Measurements from ENCODE around the gene KCNH5.
"Not testable (repeated sequence)": the region's sequence is repeated elsewhere in the genome, so short reads cannot be mapped to it uniquely, and the experiment has no call there.

The KCNH5 gene

DNA sequence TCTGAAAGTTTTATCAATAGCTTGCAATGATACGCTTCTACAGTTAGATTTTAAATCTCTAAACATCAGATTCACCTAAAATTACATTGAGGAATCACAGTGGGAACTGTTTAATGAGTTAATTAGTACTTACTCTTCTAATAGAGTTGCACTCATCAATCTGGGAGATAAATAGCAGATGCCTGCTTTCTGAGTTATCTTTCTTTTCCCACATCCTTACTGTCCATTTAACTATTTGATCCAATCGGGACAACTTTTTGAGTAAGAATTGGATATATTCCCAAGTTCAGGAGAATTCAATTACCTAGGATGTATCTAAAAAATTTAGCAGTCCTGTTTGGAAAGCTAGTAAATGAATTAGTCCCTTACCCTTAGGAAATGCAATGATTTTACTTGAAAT lies 162.3 kb downstream of the KCNH5 start:
- no peak for DNase-seq

DNA sequence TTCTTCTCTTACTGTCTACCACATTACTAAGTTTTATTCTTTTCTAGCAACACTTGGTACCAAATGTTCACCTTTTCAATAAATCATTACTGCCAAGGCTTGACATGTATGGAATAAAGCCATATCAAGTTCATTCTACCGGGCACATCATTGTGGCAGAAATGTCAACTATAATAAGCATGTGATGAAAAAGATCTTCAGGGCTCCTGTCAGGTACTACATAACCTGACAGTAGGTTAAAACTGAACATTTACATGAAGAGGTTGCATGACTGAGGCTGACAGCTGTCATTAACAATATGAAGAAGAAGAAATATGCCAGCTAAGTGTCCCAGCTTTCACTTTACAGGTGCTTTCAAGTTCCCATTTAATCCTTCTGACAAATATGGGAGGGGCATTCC lies 178.9 kb downstream of the KCNH5 start:
- DNase-seq, result no peak

DNA sequence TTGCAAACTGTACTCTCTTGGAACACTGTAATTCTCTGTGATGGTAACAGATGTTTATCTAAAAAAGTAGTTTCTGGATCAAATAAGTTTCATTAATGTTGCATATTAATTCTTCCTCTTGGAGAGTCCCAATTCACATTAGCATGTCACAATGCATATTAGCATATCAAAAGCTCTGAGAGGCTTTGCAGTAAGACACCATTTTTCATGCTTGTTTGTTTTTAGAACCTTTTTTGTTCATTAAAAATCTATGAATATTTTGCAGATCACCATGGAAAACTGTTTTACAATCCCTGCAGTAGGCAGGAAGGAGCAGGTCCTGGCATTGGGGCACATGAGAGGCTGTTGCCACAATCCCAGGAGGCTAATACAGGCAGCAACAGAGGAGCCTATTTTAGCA lies 180.7 kb downstream of the KCNH5 start:
- no peak for DNase-seq

DNA sequence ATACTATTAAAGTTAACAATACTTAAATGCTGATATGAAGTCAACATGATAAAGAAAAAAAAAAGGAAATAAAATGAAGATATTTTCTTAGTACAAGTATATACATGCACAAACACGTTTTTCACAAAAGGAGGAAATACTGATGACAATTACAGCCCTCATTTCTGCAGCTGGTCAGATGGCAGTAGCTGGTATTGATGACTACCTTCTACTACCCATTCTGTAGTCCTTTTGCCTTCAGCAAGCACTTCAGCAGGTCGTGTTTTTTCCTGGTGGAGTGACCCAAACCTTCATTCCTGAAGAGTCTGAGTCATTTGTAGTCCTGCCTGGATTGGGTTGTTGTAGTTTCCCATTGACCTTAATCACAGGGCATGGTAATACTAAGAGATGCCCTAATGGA lies 187.2 kb downstream of the KCNH5 start:
- DNase-seq, result not testable (repeated sequence)

DNA sequence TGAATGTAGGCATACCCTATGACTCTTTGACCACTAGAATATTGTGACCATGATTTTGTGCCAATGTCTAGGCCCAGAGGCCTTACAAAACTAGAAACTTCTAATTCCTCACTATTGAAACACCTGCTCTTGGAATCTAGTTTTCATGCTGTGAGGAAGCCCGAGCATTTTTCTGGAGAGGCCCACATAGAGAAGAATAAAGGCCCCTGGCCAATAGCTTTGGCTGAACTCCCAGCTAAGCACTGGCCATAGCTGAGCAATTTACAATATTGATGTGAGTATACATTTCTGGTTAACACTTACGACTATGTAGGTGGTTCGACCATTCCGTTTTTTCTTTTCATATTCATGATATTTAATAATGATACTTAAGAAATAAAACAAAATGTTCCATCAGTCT lies 190.3 kb downstream of the KCNH5 start:
- DNase-seq, result no peak

DNA sequence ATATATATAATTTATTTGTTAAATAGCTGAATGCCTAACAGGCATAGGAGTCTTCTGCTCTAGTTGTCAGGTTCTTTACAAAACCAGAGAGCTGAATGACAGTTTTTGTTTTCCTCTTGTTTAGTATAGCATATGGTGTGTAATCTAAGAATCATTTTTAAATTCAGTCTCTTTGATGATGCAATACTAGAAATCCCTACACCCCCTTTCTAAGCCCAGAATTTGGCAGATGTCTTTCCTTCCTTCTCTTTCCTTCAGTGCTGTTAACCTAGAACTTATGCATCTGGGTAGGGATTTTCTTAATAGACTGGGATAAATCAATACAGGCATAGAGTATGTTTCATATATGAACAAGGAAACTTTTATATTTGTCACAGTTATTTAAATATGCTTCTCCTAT lies 198.1 kb downstream of the KCNH5 start:
- DNase-seq, result no peak

DNA sequence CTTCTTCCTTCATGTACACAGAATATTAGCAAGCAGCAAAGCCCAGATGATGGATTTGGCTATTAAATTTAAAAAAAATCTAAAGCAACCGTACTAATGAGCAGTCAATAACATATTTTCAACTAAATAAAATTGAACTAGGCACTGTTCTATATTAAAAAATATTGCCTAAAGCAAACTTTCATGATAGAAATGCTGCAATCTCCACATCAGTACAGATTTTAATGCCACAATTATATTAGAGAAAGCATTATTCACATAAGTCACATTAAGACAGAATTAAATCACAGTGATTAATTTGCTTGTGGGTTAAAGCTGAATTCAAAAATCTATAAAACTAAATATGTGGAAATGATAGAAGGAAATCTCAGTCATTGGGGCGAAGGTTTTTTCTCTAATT lies 200.7 kb downstream of the KCNH5 start:
- DNase-seq, result no peak

DNA sequence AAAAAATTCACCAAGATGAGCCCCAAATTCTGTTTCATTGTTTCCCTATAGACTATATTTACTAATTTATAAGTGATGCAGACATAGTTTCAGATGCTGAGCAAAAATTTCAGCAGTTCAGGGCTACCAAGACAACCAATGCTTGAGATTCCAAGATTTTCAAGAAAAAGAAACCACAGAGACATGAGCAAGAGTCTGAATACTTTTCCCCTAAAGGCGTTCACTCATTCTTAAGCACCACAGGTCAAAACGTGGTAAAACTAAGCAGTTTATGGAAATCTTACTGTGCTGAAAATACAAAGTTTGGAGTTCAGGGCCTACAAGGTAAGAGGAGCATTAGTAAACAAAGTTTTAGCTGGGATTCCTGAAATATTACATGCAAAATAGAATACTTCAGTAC lies 221.2 kb downstream of the KCNH5 start:
- no peak for DNase-seq

DNA sequence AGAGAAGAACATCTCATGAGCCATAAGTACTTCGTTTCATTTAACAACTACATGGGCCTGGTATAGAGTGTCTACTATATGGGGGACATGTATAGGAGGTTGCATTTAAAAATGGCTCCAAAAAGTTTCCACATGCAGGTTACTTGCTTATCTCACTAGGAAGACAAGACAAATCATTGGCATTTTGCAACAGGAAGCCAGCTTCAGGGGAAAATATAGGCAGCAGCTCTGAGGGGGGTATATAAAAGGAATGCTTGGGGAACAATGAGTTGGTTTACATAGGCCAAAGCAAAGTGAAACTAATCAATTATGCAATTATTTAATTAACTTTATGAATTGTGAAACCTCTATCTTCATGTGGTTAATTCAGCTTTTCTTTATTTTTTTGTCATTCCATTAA lies 225.3 kb downstream of the KCNH5 start:
- DNase-seq, result no peak

DNA sequence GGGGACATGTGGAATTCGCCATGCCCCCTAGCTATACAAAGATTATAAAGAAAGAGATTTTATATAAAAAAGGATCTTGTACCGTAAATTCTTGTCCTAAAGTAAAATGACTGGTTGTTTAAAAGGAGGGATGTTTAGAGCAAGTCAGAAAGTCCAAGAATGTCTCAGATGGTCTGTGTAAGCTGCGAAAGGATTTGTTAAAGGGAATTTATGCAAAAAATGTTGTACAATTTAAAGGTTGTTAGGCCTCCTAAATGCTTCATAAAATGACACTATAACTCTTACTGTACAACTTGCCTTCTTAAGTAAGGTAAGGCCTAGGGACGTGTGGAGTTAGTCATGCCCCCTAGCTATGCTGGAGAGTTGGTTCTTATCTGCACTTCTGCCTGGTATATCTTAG lies 237.6 kb downstream of the KCNH5 start:
- DNase-seq, result no peak

DNA sequence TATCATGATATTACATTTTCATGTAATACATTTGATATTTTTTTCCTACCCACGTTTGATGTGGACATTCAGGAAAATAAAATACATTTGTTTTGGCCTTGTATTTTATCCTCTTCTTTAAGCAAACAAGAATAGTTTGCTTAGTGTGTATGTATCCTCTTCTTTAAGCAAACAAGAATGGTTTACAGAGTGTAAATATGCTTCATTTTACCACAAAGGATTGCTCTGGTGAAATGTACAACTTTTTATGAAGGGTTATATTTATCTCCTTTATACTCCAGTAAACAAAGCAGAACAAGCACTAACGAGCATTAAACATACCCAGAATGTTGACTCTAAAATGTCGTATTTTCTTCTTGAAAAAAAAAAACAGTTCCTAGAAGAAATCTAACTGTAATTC lies 244.7 kb downstream of the KCNH5 start:
- no peak for DNase-seq

DNA sequence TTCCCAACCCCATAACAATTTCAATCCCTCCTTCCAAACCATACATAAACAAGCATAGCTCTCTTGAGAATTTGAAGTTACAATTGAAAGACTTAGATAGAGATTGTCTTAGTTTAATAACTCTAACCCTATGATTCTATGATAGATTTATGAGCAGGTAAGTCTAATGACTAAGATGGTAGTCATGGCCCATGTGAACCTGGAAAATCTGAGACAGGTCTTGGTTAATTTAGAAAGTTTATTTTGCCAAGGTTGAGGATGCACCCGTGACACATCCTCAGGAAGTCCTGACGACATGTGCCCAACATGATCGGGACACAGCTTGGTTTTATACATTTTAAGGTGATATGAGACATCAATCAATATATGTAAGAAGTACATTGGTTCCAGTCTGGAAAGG lies 248.8 kb downstream of the KCNH5 start:
- no peak for DNase-seq

DNA sequence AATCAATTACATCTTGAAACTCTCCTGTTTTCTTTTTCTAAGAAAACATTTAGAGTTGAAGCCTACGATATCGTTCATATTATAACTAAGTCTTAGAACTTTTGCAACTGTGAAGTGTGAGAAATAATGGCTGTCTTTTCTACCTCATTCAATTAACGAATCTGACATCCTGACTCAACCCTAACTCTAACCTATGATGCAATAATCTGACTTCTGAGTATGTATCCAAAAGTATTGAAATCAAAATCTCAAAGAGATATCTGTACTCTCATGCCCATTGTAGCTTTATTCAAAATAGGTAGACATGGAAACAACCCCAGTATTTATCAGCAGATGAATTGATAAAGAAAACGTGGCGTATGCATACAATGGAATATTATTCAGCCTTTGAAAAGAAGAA lies 252.7 kb downstream of the KCNH5 start:
- DNase-seq, result no peak

DNA sequence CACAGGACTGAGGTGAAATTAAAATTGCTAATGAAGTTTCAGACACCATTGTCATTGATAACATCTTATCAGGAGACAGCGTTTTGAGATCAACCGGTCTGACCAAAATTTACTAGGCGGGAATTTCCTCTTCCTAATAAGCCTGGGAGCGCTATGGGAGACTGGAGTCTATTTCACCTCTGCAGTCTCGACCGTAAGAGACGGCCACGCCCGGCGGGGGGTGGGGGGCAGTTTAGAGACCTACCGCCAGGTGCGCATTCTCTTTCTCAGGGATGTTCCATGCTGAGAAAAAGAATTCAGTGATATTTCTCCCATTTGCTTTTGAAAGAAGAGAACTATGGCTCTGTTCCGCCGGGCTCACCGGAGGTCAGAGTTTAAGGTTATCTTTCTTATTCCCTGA lies 263.9 kb downstream of the KCNH5 start:
- DNase-seq, result not testable (repeated sequence)

DNA sequence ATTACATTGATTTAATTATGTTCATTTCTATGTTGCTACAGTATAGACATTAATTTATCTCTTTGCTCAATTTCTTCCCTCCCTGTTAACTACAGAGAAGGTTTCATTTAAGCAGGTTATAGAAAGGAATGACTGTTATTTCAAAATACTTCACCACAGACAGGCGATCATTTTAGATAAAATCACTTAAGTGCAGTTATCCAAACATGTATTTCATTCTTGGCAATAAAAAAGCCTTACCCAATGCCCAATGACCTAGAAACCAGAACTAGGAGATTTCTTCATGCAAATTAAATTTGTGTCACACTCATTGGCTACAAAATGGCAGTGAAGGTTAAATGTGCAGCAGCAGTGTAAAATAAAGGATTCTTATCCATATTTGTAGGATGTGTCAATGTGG lies 266.4 kb downstream of the KCNH5 start:
- DNase-seq, result no peak

DNA sequence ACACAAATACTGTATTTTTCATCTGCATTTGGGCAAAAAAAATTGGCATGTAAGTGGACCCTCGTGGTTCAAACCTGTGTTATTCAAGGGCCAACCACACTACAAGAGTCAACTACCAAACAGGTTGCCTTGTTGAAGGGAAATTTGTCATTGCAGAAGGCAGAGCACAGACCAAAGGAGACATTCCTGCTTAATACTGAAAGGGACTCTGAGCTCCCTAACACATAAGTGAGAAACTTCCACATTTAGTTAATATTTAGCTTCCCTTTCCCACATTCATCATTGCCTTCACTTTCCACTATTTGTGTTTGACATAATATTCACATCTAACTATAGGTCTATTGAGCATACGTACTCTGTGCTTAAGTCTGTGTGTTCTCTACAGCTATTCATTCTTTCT lies 266.9 kb downstream of the KCNH5 start:
- no peak for DNase-seq

DNA sequence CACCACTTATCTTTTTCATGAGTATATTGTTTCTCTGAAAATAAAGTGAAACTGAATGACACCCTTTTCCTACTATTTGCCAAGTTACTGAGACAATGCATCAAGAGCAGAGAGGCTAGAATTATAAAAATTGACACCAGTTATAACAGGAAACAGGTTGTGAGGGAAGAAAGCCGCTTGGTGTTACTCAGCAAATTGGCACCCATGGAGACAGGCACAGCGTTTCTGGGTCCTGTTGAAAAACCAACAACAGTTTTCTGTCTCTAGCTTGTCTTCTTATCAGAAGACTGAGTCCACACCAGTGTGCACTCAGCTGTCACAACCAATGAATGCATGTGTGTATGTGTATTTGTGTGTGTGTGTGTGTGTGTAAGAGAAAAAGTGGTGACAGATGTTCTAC lies 267.7 kb downstream of the KCNH5 start:
- DNase-seq, result no peak

DNA sequence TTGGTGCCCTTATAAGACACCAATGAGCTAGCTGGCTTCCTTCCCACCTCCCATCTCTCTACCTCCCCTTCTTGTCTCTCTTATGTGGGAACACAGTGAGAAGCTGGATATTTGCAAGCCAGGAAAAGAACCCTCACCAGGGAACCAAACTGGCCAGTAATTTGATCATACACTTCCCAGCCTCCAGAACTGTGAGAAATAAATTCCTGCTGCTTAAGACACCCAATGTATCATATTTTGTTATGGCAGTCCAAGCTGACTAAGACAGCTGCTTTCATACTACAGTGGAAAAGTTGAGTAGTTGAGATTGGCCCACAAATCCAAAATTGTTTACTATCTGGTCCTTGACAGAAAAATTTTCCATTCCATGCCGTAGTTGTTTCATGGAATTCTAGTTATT lies 269.0 kb downstream of the KCNH5 start:
- no peak for DNase-seq

DNA sequence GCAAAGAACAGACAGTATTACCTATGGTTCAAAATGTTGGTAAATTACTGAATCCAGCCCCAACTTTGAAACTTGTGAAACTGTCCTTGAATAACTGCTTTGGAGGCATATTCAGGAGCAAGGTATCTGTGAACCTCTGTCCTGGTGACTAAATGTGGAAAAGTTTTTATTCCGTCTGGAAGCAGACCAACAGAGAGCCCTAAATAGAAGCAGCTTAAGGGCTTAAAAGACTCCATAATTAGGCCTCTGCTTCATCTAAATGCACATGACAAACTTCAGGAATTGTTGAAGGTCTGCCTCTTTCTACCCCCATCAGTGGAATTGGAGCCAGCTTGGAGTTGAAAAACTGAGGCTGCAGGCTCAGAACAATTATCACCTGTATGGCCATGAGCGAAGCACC lies 276.5 kb downstream of the KCNH5 start:
- no peak for DNase-seq

DNA sequence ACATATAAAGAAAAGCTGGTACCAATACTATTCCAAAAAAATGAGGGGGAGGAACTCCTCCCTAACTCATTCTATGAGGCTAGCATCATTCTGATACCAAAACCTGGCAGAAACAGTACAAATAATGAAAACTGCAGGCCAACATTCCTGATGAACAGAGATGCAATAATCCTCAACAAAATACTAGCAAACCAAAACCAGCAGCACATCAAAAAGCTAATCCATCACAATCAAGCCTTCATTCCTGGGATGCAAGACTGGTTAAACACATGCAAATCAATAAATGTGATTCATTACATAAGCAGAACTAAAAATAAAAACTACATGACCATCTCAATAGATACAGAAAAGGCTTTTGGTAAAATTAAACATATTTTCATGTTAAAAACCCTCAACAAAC lies 281.3 kb downstream of the KCNH5 start:
- DNase-seq, result no peak

DNA sequence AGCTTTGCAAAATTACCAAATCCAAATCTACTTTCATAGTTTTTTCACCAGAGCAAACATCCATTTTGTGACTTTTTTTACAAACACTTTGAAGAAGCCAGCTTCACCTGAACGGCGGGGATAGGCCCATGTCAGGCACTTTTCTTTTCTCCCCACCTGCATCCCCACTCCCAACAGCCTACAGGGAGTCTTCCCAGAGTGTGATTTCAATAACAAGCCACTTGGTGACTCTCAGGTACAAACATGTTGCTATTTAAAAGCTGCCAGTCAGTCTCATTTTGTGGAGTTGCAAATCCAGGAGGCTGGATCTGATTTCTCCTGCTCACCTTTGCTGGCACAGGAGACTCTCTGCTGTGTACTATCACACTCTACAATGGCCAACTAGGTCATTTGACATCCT lies 285.5 kb downstream of the KCNH5 start:
- no peak for DNase-seq

DNA sequence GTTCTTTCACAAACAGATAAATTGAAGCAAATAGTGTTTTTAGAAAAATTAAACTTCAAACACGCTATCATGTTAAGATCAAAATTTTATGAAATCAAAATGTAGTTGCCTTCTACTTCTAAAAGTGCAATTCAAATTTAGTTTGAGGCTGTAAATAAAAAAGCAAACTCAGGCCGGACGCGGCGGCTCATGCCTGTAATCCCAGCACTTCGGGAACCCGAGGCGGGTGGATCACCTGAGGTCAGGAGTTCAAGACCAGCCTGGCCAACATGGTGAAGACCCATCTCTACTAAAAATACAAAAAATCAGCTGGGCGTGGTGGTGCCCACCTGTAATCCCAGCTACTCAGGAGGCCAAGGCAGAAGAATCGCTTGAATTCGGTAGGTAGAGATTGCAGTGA lies 298.4 kb downstream of the KCNH5 start:
- DNase-seq, result not testable (repeated sequence)

DNA sequence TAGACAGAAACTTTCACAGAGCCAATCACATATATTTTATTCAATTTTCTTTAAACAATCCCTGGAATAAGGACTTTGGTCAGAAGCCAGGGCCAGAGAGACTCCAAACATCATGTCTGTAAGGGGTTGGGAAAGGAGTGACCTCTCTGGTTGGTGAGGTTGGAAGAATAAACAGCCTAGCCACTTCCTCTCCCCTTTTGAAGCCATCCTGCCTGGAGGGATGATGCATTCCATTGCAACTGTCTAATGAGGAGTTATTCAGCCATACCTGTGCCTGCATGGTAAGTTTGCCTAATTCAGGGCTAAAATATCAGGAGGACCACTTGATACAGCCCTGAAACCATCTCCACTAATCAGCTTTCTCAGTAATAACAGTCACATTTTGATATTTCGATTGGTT lies 299.8 kb downstream of the KCNH5 start:
- DNase-seq, result no peak

DNA sequence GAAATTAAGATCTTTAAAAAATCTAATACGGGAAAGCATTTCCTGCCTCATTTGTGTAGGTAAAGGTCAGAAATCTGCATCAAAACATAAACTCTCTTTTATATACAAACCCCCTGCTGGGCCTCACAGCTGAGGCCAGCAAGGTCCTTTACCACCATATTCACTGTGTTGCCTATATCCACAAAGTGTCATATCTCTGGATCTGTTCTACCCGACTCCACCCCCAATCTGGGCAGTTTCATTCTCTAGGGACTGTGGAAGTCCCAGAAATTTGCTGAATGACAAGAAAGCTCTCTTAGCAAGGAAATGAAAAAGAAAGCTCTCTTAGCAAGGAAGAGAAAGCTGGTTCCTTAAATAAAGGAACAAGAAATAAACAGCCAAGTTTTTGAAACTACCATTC lies 301.7 kb downstream of the KCNH5 start:
- no peak for DNase-seq

DNA sequence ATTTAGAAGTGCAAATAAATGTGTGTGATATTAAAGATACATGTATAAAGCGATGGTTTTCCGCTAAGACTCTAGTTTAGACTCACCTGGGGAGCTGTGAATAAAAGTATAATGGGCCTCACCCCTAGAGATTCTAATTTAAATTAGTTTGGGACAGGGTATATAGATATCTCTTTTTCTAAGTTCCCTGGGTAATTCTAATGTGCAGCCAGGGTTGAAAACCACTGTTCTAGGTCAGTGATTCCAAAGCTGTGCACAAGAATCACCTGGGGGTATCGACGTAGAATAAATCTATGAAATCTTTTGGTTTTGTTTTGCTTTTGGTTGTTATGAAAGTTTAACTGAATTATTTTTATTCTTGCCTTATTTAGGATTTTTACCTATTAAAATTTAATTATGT lies 302.1 kb downstream of the KCNH5 start:
- DNase-seq, result no peak

DNA sequence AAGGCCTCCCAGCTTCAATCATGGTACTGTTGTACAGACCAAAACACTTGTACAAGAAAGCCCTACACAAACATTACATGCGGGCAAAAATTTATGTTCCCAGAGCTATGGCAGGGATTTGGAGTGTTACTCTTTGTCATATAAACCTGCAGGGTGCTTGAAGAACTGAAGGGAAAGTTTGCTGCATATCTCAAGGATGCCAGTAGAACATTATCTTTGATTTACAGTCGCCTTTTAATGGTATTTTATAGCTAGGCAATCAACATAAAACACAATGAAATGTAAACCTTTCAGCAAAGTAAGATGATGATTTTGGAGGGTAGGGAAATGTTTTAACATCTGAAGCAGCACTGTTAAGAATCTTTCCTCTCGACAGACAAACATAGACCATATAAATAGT lies 305.6 kb downstream of the KCNH5 start:
- DNase-seq, result no peak

Data from CD4-positive, alpha-beta T cell treated with Interleukin-10 for 1 hour (primary cell).